Medulla oblongata (tissue), 1 donor: Measurements from ENCODE around the gene GAK.

Experiments used
- DNase-seq: peaks from one replicate; pipeline ENCODE4 v3.0.0-alpha.2; 2015; ENCODE audit errors: extremely low spot score

GAK gene

GRCh38 chr4:872241-872981 lies 59.7 kb downstream of the GAK start:
- DNase-seq: peak; percentile 65

- no peak for DNase-seq
Measured at GRCh38 chr4:871484-871883, 60.6 kb downstream of the GAK start.

GRCh38 chr4:870951-871350 lies 61.2 kb downstream of the GAK start:
- DNase-seq: no peak

- DNase-seq: no peak
Measured at GRCh38 chr4:869776-870175, 62.3 kb downstream of the GAK start.

GRCh38 chr4:868421-868820 lies 63.7 kb downstream of the GAK start:
- no peak for DNase-seq

GRCh38 chr4:867526-868250 lies 64.4 kb downstream of the GAK start:
- DNase-seq: no peak

GRCh38 chr4:866761-867390 lies 65.2 kb downstream of the GAK start:
- DNase-seq: no peak

- no peak for DNase-seq
Measured at GRCh38 chr4:866068-866760, 65.9 kb downstream of the GAK start.

- no peak for DNase-seq
Measured at GRCh38 chr4:865572-865971, 66.5 kb downstream of the GAK start.

GRCh38 chr4:865121-865465 lies 67.0 kb downstream of the GAK start:
- DNase-seq: no peak

- DNase-seq: no peak
Measured at GRCh38 chr4:864456-865120, 67.5 kb downstream of the GAK start.

GRCh38 chr4:860561-860960 lies 71.6 kb downstream of the GAK start:
- DNase-seq: no peak

- no peak for DNase-seq
Measured at GRCh38 chr4:859496-859895, 72.6 kb downstream of the GAK start.

GRCh38 chr4:858831-859451 lies 73.2 kb downstream of the GAK start:
- DNase-seq: no peak

GRCh38 chr4:858041-858481 lies 74.1 kb downstream of the GAK start:
- no peak for DNase-seq

- no peak for DNase-seq
Measured at GRCh38 chr4:857461-857860, 74.7 kb downstream of the GAK start.

- no peak for DNase-seq
Measured at GRCh38 chr4:856225-856901, 75.8 kb downstream of the GAK start.

- DNase-seq: no peak
Measured at GRCh38 chr4:855880-856224, 76.3 kb downstream of the GAK start.

GRCh38 chr4:854356-854755 lies 77.8 kb downstream of the GAK start:
- DNase-seq: no peak

- DNase-seq: no peak
Measured at GRCh38 chr4:853416-853781, 78.7 kb downstream of the GAK start.
